NB4 (cell line): Measurements from ENCODE around the gene SOHLH1.

Experiments
- CTCF ChIP-seq: IDR thresholded peaks from one replicate; pipeline ENCODE4 v1.5.1; 2012; ENCODE audit warnings: low read depth, low read length
- MAX ChIP-seq: IDR thresholded peaks from 2 replicates; pipeline ENCODE4 v1.6.1; 2011; ENCODE audit warnings: low read depth, low read length
- POLR2A ChIP-seq: IDR thresholded peaks from 2 replicates; pipeline ENCODE4 v1.6.1; 2011; ENCODE audit warnings: mild to moderate bottlenecking; ENCODE audit not compliant: insufficient read length; ENCODE audit errors: extremely low read depth

GRCh38 chr9:135695642-135696041, 3.6 kb downstream of the SOHLH1 start:
- TF ChIP-seq CTCF (no peak), POLR2A (no peak), MAX (no peak)
